ENCODE measurements around the gene SFSWAP.
"Not testable (repeated sequence)": the region's sequence is repeated elsewhere in the genome, so short reads cannot be mapped to it uniquely, and the experiment has no call there.

- not testable (repeated sequence) for TF ChIP-seq EP300 (IDR thresholded peaks at IDR 0.05); SREBF2 (IDR thresholded peaks at IDR 0.05); PHF8 (IDR thresholded peaks at IDR 0.05; ENCODE audit: borderline replicate concordance, low read depth); POLR2A (IDR thresholded peaks at IDR 0.05; ENCODE audit: low read length); NFE2L2 (conservative IDR thresholded peaks at IDR 0.05; ENCODE audit: low read length); MAFK (IDR thresholded peaks at IDR 0.05; ENCODE audit: partially characterized antibody)
- TF ChIP-seq, protein P1, sequence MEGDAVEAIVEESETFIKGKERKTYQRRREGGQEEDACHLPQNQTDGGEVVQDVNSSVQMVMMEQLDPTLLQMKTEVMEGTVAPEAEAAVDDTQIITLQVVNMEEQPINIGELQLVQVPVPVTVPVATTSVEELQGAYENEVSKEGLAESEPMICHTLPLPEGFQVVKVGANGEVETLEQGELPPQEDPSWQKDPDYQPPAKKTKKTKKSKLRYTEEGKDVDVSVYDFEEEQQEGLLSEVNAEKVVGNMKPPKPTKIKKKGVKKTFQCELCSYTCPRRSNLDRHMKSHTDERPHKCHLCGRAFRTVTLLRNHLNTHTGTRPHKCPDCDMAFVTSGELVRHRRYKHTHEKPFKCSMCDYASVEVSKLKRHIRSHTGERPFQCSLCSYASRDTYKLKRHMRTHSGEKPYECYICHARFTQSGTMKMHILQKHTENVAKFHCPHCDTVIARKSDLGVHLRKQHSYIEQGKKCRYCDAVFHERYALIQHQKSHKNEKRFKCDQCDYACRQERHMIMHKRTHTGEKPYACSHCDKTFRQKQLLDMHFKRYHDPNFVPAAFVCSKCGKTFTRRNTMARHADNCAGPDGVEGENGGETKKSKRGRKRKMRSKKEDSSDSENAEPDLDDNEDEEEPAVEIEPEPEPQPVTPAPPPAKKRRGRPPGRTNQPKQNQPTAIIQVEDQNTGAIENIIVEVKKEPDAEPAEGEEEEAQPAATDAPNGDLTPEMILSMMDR (IDR thresholded peaks at IDR 0.05) = not testable (repeated sequence)
- TF ChIP-seq, protein P2, sequence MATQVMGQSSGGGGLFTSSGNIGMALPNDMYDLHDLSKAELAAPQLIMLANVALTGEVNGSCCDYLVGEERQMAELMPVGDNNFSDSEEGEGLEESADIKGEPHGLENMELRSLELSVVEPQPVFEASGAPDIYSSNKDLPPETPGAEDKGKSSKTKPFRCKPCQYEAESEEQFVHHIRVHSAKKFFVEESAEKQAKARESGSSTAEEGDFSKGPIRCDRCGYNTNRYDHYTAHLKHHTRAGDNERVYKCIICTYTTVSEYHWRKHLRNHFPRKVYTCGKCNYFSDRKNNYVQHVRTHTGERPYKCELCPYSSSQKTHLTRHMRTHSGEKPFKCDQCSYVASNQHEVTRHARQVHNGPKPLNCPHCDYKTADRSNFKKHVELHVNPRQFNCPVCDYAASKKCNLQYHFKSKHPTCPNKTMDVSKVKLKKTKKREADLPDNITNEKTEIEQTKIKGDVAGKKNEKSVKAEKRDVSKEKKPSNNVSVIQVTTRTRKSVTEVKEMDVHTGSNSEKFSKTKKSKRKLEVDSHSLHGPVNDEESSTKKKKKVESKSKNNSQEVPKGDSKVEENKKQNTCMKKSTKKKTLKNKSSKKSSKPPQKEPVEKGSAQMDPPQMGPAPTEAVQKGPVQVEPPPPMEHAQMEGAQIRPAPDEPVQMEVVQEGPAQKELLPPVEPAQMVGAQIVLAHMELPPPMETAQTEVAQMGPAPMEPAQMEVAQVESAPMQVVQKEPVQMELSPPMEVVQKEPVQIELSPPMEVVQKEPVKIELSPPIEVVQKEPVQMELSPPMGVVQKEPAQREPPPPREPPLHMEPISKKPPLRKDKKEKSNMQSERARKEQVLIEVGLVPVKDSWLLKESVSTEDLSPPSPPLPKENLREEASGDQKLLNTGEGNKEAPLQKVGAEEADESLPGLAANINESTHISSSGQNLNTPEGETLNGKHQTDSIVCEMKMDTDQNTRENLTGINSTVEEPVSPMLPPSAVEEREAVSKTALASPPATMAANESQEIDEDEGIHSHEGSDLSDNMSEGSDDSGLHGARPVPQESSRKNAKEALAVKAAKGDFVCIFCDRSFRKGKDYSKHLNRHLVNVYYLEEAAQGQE (IDR thresholded peaks at IDR 0.05) = not testable (repeated sequence)
Observed at GRCh38 chr12:131677067-131677466, 33.8 kb upstream of the SFSWAP start.

All from A549 (cell line).